Vagina (tissue), 2 donors: ENCODE data around the gene SSR4.
"Not testable (repeated sequence)": the region's sequence is repeated elsewhere in the genome, so short reads cannot be mapped to it uniquely, and the experiment has no call there.

ENCODE experiments used
- POLR2A ChIP-seq, 2 donors: fragments of 450-650 bp; IDR thresholded peaks; one replicate each; pipeline ENCODE4 v1.6.1; 2017; ENCODE audit warnings: antibody characterized with exemption in 2 of 2, mild to moderate bottlenecking in 2 of 2, moderate library complexity in 2 of 2
- TF ChIP-seq, protein P1 (sequence below), 3 experiments: fragments of 450-650 bp in 2 of 3; fragments of 200-600 bp in 1 of 3; sonication (generic) in 1 of 3; IDR thresholded peaks; one replicate each; pipeline ENCODE4 v1.5.1; 2017 to 2019; ENCODE audit warnings: antibody characterized with exemption in 3 of 3, mild to moderate bottlenecking in 2 of 3, moderate library complexity in 2 of 3

DNA sequence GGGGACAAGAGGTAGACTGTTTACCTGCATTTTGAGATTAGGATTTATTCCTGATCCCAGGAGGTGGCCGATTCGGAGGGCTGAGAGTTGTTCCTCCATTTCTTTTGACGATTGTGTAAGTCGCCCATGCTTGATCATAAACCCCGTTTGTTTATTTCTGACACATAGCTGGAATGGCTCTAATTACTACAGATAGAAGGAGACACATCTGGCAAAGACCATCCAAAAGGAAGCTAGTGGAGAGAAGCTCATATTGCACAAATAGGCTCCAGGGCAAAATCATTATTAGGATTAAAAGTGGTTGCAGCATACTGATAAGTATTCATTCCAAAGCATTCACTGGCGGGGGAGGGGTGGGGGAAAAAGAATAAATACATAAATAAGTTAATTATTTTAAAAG lies 47.5 kb upstream of the SSR4 start:
- TF ChIP-seq POLR2A (IDR thresholded peaks at IDR 0.05), result not testable (repeated sequence)
- TF ChIP-seq, protein P1, sequence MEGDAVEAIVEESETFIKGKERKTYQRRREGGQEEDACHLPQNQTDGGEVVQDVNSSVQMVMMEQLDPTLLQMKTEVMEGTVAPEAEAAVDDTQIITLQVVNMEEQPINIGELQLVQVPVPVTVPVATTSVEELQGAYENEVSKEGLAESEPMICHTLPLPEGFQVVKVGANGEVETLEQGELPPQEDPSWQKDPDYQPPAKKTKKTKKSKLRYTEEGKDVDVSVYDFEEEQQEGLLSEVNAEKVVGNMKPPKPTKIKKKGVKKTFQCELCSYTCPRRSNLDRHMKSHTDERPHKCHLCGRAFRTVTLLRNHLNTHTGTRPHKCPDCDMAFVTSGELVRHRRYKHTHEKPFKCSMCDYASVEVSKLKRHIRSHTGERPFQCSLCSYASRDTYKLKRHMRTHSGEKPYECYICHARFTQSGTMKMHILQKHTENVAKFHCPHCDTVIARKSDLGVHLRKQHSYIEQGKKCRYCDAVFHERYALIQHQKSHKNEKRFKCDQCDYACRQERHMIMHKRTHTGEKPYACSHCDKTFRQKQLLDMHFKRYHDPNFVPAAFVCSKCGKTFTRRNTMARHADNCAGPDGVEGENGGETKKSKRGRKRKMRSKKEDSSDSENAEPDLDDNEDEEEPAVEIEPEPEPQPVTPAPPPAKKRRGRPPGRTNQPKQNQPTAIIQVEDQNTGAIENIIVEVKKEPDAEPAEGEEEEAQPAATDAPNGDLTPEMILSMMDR (IDR thresholded peaks at IDR 0.05), result not testable (repeated sequence)
